ENCODE measurements around the gene UBL4A. TPM values are rescaled to one million over a fixed set of nuclear protein-coding genes. Genes with fewer than 3 reads are reported as not detected.

Gene UBL4A
- total RNA-seq, 1 donor, result 31.5 TPM

DNA sequence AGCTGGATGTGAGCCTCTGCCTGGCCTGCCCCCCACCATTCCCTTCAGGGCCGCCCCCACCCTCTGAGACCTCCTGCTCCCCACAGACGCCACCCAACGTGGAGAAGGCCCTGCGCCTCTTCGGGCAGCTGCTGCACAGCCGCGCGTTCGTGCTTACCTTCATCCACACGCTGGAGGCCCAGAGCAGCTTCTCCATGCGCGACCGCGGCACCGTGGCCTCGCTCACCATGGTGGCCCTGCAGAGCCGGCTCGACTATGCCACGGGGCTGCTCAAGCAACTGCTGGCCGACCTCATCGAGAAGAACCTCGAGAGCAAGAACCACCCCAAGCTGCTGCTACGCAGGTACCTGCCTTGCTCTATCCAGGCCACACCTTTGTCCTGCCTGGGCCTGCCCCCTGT is 18.2 kb downstream of the UBL4A start:
- TF ChIP-seq, protein P1, sequence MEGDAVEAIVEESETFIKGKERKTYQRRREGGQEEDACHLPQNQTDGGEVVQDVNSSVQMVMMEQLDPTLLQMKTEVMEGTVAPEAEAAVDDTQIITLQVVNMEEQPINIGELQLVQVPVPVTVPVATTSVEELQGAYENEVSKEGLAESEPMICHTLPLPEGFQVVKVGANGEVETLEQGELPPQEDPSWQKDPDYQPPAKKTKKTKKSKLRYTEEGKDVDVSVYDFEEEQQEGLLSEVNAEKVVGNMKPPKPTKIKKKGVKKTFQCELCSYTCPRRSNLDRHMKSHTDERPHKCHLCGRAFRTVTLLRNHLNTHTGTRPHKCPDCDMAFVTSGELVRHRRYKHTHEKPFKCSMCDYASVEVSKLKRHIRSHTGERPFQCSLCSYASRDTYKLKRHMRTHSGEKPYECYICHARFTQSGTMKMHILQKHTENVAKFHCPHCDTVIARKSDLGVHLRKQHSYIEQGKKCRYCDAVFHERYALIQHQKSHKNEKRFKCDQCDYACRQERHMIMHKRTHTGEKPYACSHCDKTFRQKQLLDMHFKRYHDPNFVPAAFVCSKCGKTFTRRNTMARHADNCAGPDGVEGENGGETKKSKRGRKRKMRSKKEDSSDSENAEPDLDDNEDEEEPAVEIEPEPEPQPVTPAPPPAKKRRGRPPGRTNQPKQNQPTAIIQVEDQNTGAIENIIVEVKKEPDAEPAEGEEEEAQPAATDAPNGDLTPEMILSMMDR (IDR thresholded peaks at IDR 0.05; ENCODE audit: extremely low read depth, low read depth, low read length), result no peak
- Histone ChIP-seq H3K79me2 (ENCODE audit: insufficient read depth, low read length) (peaks cover 7% of the 10 kb centered on the region), H4K20me1 (ENCODE audit: insufficient read depth, low read length) (peaks cover 10% of the 10 kb centered on the region), H3K4me1 (ENCODE audit: insufficient read depth, low read length) (no peaks in the 10 kb centered on the region), H3K4me3 (ENCODE audit: insufficient read depth, low read length) (no peak overlapping the region), H3K4me2 (ENCODE audit: insufficient read depth, low read length) (no peak overlapping the region), H2AFZ (ENCODE audit: low read length) (no peak overlapping the region), H3K36me3 (ENCODE audit: insufficient read depth, low read length) (peaks cover 18% of the 10 kb centered on the region), H3K9me3 (ENCODE audit: low read depth, low read length) (no peaks in the 10 kb centered on the region), H3K27ac (ENCODE audit: low read depth, low read length) (no peak overlapping the region), H3K27me3 (ENCODE audit: insufficient read depth, low read length) (no peaks in the 10 kb centered on the region)
- DNase-seq (ENCODE audit: insufficient read length, low spot score, missing footprints), result no peak

DNA sequence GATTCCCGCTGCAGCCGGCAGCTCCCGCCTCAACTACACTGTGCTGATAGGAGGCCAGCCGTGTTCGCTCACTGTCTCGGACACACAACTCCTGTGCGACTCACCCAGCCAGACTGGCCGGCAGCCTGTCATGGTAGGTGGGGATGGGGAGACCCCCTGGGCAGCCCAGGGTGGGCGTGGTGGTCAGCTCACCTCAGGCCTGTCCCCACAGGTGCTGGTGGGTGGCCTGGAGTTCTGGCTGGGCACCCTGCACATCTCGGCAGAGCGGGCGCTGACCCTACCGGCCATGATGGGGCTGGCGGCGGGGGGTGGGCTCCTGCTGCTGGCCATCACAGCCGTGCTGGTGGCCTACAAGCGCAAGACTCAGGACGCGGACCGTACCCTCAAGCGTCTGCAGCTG is 18.9 kb downstream of the UBL4A start:
- Histone ChIP-seq H2AFZ (ENCODE audit: low read length) (no peak overlapping the region), H3K27ac (ENCODE audit: low read depth, low read length) (no peak overlapping the region), H3K36me3 (ENCODE audit: insufficient read depth, low read length) (peaks cover 23% of the 10 kb centered on the region), H4K20me1 (ENCODE audit: insufficient read depth, low read length) (peaks cover 16% of the 10 kb centered on the region), H3K4me1 (ENCODE audit: insufficient read depth, low read length) (no peaks in the 10 kb centered on the region), H3K4me2 (ENCODE audit: insufficient read depth, low read length) (no peak overlapping the region), H3K27me3 (ENCODE audit: insufficient read depth, low read length) (no peaks in the 10 kb centered on the region), H3K4me3 (ENCODE audit: insufficient read depth, low read length) (no peak overlapping the region), H3K79me2 (ENCODE audit: insufficient read depth, low read length) (peaks cover 14% of the 10 kb centered on the region), H3K9me3 (ENCODE audit: low read depth, low read length) (no peaks in the 10 kb centered on the region)
- TF ChIP-seq, protein P1 (IDR thresholded peaks at IDR 0.05; ENCODE audit: extremely low read depth, low read depth, low read length), result no peak
- DNase-seq (ENCODE audit: insufficient read length, low spot score, missing footprints), result no peak

DNA sequence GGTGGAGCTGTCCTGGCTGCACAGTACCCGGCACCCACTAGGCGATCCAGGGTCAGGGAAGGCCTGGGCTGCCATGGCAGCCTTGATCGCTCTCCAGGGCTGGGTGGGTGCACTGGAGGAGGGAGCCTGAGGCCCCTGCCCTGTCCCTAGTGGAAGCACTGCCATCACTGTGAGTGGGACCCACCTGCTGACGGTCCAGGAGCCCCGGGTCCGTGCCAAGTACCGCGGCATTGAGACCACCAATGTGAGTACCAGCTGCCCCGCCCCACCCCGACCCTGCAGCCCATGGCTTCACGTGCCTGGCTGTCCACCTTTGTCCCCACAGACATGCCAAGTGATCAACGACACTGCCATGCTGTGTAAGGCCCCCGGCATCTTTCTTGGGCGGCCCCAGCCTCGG is 19.5 kb downstream of the UBL4A start:
- Histone ChIP-seq H3K36me3 (ENCODE audit: insufficient read depth, low read length) (peaks cover 24% of the 10 kb centered on the region), H3K4me3 (ENCODE audit: insufficient read depth, low read length) (no peak overlapping the region), H3K27ac (ENCODE audit: low read depth, low read length) (no peak overlapping the region), H3K27me3 (ENCODE audit: insufficient read depth, low read length) (no peaks in the 10 kb centered on the region), H3K9me3 (ENCODE audit: low read depth, low read length) (no peaks in the 10 kb centered on the region), H2AFZ (ENCODE audit: low read length) (no peak overlapping the region), H3K4me1 (ENCODE audit: insufficient read depth, low read length) (no peaks in the 10 kb centered on the region), H4K20me1 (ENCODE audit: insufficient read depth, low read length) (peaks cover 22% of the 10 kb centered on the region), H3K79me2 (ENCODE audit: insufficient read depth, low read length) (peaks cover 20% of the 10 kb centered on the region), H3K4me2 (ENCODE audit: insufficient read depth, low read length) (no peak overlapping the region)
- TF ChIP-seq, protein P1 (IDR thresholded peaks at IDR 0.05; ENCODE audit: extremely low read depth, low read depth, low read length), result no peak
- DNase-seq (ENCODE audit: insufficient read length, low spot score, missing footprints), result no peak

DNA sequence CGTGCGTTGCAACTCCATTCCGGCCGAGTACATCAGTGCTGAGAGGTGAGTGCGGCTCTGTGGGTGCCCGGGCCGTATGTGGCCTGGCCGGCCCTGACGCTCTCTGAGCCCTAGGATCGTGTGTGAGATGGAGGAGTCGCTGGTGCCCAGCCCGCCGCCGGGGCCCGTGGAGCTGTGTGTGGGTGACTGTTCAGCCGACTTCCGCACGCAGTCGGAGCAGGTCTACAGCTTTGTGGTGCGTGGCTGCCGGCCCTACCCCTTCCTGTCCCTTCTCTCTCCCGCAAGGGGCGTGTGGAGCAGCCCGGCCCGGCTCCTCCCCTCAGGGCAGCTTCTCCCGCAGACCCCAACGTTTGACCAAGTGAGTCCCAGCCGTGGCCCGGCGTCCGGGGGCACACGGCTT is 20.4 kb downstream of the UBL4A start:
- Histone ChIP-seq H3K9me3 (ENCODE audit: low read depth, low read length) (no peaks in the 10 kb centered on the region), H2AFZ (ENCODE audit: low read length) (no peak overlapping the region), H3K27me3 (ENCODE audit: insufficient read depth, low read length) (no peaks in the 10 kb centered on the region), H3K36me3 (ENCODE audit: insufficient read depth, low read length) (peaks cover 30% of the 10 kb centered on the region), H3K4me1 (ENCODE audit: insufficient read depth, low read length) (no peaks in the 10 kb centered on the region), H4K20me1 (ENCODE audit: insufficient read depth, low read length) (peaks cover 27% of the 10 kb centered on the region), H3K4me3 (ENCODE audit: insufficient read depth, low read length) (no peak overlapping the region), H3K27ac (ENCODE audit: low read depth, low read length) (no peak overlapping the region), H3K79me2 (ENCODE audit: insufficient read depth, low read length) (peaks cover 29% of the 10 kb centered on the region), H3K4me2 (ENCODE audit: insufficient read depth, low read length) (no peak overlapping the region)
- no peak for DNase-seq (ENCODE audit: insufficient read length, low spot score, missing footprints)
- TF ChIP-seq, protein P1 (IDR thresholded peaks at IDR 0.05; ENCODE audit: extremely low read depth, low read depth, low read length), result no peak
